Limb (tissue), 2 donors: ENCODE data around the gene NNT.
"Not testable (repeated sequence)": the region's sequence is repeated elsewhere in the genome, so short reads cannot be mapped to it uniquely, and the experiment has no call there.

Source experiments
- DNase-seq, 2 donors: peaks; one replicate each; pipeline ENCODE4 v3.0.0-alpha.2; 2016; ENCODE audit errors: extremely low spot score in 2 of 2

The NNT gene

DNA sequence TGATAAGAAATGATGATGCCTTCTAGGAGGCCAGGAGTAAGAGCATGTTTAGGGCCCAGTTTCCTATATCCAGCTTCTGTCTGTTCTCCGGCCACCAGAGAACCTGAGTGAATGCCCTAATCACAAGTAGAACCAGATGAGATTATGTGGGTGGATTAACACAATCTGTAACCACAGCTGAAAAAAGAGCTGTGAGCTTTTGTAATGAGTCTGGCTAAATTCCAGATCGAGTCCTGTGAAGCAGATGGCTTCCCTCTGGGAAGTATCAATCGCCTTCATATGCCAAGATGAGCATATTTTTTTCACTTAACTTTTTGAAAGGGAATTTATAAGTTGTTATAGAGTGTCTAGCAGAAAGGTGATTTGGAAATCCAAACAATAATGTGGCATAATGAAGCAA is 99.8 kb downstream of the NNT start:
- DNase-seq: no peak

DNA sequence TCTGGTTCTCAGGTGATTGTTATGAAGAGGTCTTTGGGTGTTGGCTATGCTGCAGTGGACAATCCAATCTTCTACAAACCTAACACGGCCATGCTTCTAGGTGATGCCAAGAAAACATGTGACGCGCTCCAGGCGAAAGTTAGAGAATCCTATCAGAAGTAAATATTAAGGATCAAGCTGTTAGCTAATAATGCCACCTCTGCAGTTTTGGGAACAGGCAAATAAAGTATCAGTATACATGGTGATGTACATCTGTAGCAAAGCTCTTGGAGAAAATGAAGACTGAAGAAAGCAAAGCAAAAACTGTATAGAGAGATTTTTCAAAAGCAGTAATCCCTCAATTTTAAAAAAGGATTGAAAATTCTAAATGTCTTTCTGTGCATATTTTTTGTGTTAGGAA is 101.3 kb downstream of the NNT start:
- no peak for DNase-seq

DNA sequence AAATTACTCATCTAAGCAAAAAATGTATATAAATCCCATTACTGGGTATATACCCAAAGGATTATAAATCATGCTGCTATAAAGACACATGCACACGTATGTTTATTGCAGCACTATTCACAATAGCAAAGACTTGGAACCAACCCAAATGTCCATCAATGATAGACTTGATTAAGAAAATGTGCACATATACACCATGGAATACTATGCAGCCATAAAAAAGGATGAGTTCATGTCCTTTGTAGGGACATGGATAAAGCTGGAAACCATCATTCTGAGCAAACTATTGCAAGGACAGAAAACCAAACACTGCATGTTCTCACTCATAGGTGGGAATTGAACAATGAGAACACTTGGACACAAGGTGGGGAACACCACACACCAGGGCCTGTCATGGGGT is 103.6 kb downstream of the NNT start:
- not testable (repeated sequence) for DNase-seq

DNA sequence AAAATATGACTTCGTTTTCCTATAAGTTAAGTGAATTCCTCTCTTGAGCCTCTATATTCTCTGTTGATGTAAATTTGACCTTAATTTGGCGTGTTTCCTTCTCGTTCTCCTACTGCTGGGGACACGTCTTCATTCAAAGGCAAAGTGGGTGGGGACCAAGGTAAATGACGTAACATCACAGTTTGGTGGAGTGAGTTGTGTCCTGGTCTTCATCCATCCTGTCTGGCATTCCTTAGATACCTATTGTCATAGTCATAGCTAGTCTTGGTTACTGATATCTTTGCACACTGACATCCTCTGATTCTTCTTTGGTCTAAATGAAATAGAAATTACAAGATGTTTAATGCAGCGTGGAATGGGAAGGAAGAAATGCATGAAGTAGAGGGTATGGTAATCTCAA is 108.5 kb downstream of the NNT start:
- DNase-seq: no peak

DNA sequence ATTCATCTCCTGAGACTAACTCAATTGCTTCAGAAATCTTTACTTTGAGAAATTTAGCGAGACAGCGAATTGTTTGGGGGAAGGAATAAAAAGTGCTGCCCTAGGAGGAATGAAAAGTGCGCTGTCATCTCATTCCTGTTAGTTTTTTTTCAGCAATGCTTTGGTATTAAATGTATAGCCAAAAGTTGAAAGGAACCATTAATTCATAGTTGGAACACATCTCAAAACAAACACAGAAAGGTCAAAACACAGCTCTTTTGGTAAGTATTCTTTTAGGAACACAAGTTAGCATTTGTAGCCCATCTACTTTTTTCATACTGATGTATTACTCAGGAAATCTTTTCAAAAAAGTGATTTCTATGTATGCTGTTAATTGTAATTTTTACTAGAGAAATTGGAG is 109.1 kb downstream of the NNT start:
- no peak for DNase-seq

DNA sequence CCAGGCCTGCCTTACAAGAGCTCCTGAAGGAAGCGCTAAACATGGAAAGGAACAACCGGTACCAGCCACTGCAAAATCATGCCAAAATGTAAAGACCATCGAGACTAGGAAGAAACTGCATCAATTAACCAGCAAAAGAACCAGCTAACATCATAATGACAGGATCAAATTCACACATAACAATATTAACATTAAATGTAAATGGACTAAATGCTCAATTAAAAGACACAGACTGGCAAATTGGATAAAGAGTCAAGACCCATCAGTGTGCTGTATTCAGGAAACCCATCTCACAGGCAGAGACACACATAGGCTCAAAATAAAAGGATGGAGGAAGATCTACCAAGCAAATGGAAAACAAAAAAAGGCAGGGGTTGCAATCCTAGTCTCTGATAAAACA is 116.8 kb downstream of the NNT start:
- not testable (repeated sequence) for DNase-seq

DNA sequence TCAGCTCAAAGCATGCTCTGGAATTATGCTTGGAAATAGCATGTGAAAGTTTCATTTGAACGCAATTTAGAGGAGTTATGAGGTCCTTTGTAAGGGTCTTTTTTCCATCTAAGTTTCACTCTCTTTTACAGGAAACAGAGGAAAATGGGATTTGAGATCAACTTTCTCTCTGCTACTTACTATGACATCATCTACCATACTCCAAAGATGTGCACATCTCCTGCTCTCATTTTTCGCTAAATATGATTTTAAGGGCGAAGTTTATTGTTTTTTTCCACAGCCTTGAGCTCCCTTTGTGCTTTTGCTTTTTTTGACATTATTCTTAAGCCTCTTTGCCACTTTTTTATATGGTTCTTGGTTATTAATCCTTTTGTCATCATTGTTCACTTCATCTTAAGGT is 125.6 kb downstream of the NNT start:
- DNase-seq: no peak

DNA sequence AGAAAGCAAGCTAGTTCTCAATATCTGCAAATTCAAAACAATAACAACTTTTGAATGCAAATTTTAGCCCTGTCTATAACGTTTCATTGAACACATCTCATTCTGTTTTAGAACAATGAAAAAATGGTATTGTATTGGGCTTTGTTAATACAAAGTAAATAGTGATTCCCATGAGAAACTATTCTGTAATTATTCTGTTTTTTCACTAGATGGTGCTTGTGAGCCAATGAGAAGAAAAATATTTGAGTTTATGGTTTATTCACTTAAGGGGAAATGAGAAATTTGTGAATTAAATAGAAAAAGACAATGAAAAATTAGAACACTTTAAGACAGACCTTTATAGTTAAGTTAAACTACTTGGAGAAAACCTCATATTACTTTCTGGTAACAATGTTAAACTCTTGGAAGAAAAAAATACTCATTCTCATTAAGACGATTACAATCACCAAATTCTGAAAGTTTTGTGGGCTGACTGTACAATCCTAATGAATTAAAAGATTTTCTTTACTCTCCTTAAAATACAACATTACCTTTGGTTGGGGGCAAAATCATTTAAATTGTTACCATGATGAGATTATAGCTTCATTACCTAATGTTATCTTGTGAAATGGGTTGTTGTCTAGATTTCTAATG is 127.0 kb downstream of the NNT start:
- DNase-seq: peak in 1 of 2 donors; percentile 71

DNA sequence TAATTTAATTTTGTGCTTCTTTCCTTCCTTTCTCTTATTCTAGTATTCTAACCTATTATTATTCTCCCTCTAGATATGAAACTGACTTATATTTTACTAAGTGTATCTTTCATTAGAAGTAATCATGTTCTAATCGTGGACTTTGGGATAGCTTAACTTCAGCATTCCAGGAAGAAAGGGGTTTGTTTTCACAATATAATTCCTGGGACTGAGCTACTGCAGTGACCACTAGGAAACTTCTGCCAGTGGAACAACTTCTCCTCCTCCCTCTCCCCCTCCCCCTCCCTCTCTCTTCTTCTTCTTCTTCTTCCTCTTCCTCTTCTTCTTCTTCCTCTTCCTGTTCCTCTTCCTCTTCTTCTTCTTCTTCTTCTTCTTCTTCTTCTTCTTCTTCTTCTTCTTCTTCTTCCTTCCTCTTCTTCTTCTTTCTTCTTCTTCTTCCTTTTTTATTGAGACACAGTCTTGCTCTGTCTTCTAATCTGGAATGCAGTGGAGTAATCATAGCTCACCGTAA is 127.9 kb downstream of the NNT start:
- no peak for DNase-seq

DNA sequence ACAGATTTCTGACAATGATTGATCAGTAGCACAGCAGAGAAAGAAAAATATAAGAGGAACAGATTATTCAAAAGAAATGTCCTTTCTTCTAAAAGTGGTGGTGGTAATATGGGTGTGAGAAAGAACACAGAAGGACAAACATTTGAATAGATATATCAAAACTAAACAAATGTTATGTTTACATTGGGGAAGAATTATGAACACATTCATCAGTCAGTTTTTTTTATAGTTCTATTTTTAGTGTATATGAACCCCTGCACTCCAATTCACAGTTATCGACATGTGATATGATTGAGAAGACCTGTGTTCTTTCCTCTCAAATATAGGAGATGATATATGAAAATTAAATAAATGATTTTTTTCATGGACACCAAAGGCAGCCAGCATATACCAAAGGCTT is 128.6 kb downstream of the NNT start:
- no peak for DNase-seq

DNA sequence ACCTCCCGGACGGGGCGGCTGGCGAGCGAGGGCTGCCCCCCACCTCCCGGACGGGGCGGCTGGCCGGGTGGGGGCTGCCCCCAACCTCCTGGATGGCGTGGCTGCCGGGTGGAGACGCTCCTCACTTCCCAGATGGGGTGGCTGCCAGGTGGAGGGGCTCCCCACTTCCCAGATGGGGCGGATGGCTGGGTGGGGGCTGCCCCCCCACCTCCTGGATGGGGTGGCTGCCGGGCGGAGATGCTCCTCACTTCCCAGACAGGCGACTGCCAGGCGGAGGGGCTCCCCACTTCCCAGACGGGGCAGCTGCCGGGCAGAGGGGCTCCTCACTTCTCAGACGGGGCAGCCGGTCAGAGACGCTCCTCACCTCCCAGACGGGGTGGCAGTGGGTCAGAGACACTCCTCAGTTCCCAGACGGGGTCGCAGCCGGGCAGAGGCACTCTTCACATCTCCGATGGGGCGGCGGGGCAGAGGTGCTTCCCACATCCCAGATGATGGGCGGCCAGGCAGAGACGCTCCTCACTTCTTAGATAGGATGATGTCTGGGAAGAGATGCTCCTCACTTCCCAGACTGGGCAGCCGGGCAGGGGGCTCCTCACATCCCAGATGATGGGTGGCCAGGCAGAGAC is 143.1 kb downstream of the NNT start:
- not testable (repeated sequence) for DNase-seq

DNA sequence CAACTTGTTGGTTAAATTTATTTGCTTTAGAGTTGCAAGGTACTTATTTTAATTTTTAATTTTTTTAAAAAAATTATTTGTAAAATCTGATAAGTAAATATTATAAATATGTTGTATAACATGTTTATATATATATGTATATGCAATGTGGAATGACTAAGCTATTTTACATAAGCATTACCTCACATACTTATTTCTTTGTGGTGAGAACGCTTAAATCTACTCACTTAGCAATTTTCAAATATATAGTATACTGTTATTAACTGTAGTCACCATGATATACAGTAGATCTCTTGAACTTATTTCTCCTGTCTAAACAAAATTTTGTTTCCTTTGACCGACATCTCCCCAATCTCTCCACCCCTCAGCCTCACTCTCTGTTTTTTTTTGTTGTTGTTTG is 147.8 kb downstream of the NNT start:
- no peak for DNase-seq

DNA sequence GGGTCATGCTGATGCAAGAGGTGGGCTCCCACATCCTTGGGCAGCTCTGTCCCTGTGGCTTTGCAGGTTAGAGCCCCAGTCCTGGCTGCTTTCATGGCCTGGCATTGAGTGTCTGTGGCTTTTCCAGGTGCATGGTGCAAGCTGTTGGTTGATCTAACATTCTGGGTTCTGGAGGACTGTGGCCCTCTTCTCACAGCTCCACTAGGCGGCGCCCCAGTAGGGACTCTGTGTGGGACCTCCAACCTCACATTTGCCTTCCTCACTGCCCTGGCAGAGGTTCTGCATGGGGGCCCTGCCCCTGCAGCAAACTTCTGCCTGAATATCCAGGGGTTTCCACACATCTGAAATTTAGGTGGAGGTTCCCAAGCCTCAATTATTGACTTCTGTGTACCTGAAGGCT is 150.1 kb downstream of the NNT start:
- no peak for DNase-seq
